GM23248 (cell line): Measurements from ENCODE around the gene SEM1.
"Not testable (repeated sequence)": the region's sequence is repeated elsewhere in the genome, so short reads cannot be mapped to it uniquely, and the experiment has no call there.

Experiments
- EZH2 ChIP-seq: fragments of 200-600 bp; sonication (generic); IDR thresholded peaks from 2 replicates; pipeline ENCODE4 v1.6.1; 2018; ENCODE audit warnings: antibody characterized with exemption, mild to moderate bottlenecking; ENCODE audit not compliant: insufficient read depth, poor library complexity, severe bottlenecking
- EZH2phosphoT487 ChIP-seq: fragments of 200-600 bp; sonication (generic); IDR thresholded peaks from 2 replicates; pipeline ENCODE4 v1.6.1; 2018; ENCODE audit warnings: antibody characterized with exemption, moderate library complexity, mild to moderate bottlenecking, low read depth; ENCODE audit not compliant: insufficient read depth

DNA sequence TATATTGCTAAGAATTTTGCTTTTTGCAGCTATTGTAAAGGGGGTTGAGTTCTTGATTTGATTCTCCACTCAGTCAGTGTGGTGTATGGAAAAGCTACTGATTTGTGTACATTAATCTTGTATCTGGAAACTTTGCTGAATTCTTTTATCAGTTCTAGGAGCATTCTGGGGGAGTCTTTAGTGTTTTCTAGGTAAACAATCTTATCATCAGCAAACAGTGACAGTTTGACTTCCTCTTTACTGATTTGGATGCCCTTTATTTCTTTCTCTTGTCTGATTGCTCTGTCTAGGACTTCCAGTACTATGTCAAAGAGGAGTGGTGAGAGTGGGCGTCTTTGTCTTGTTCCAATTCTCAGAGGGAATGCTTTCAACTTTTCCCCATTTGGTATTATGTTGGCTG is 48.2 kb upstream of the SEM1 start:
- not testable (repeated sequence) for TF ChIP-seq EZH2, EZH2phosphoT487
